H1 (cell line): Measurements from ENCODE around the gene EMC1. TPM values are rescaled to one million over a fixed set of nuclear protein-coding genes. Genes with fewer than 3 reads are reported as not detected.

ENCODE experiments used
- CTCF ChIA-PET: fragments of 300-600 bp; sonication (Branson Sonifier 250); formaldehyde crosslinking; loops from one replicate; lab custom pipeline; 2021; ENCODE audit not compliant: partially characterized antibody; lab: Charles Lee
- POLR2A ChIA-PET: fragments of 300-600 bp; sonication (Branson Sonifier 250); formaldehyde crosslinking; loops from one replicate; lab custom pipeline; 2021; ENCODE audit warnings: inconsistent platforms; ENCODE audit not compliant: partially characterized antibody; lab: Charles Lee
- DNase-seq, 2 experiments: peaks; one replicate each; pipeline versions ENCODE4 v3.0.0 to v3.0.0-alpha.2; 2010 to 2022; ENCODE audit warnings: low spot score in 2 of 2, low read depth in 1 of 2, mixed read lengths in 1 of 2
- FAIRE-seq: peaks from 2 replicates; lab custom pipeline; 2011; peaks lifted over from hg19 to GRCh38; lab: Jason Lieb, UNC
- H2AFZ ChIP-seq: 2 replicates; pipeline ENCODE4 v1.8.1; 2012; ENCODE audit warnings: low read length, inconsistent platforms
- H2AK5ac ChIP-seq: 2 replicates; pipeline ENCODE4 v1.6.1; 2013; ENCODE audit warnings: low read depth, low read length
- H2BK120ac ChIP-seq: replicated peaks from 2 replicates; pipeline ENCODE3; 2013; ENCODE audit warnings: low read depth, low read length, inconsistent platforms
- H2BK12ac ChIP-seq: 2 replicates; pipeline ENCODE4 v1.6.1; 2013; ENCODE audit warnings: low read depth, low read length
- H2BK15ac ChIP-seq: 2 replicates; pipeline ENCODE4 v1.6.1; 2013; ENCODE audit warnings: low read length
- H2BK20ac ChIP-seq: 2 replicates; pipeline ENCODE4 v1.6.1; 2013; ENCODE audit warnings: low read length
- H2BK5ac ChIP-seq: 2 replicates; pipeline ENCODE4 v1.6.1; 2013; ENCODE audit warnings: low read depth, low read length
- H3K14ac ChIP-seq: 2 replicates; pipeline ENCODE4 v1.6.1; 2013; ENCODE audit warnings: inconsistent platforms; ENCODE audit not compliant: insufficient read length
- H3K18ac ChIP-seq: 2 replicates; pipeline ENCODE4 v1.6.1; 2013; ENCODE audit warnings: low read length; ENCODE audit errors: extremely low read depth
- H3K23ac ChIP-seq: 2 replicates; pipeline ENCODE4 v1.6.1; 2013; ENCODE audit warnings: inconsistent platforms; ENCODE audit not compliant: insufficient read length
- H3K23me2 ChIP-seq: 2 replicates; pipeline ENCODE4 v1.6.1; 2013; ENCODE audit warnings: low read depth, low read length
- H3K27ac ChIP-seq: 2 replicates; pipeline ENCODE4 v1.6.1; 2011; ENCODE audit warnings: low read depth, low read length, inconsistent platforms
- H3K27me3 ChIP-seq, 4 experiments: replicated peaks in 1 of 4; 1 replicate in 1 of 4; 2 replicates in 3 of 4; pipeline versions ENCODE4 v1.6.1 to v1.8.1; 2011 to 2013; ENCODE audit warnings: low read length in 3 of 4, mild to moderate bottlenecking in 3 of 4, inconsistent platforms in 2 of 4, mixed read lengths in 2 of 4, moderate library complexity in 1 of 4; ENCODE audit not compliant: control insufficient read depth in 3 of 4, insufficient read depth in 3 of 4; ENCODE audit errors: extremely low read depth in 1 of 4
- H3K36me3 ChIP-seq, 4 experiments: 2 replicates each; pipeline versions ENCODE4 v1.6.1 to v1.8.1; 2011 to 2013; ENCODE audit warnings: mild to moderate bottlenecking in 4 of 4, low read length in 3 of 4, moderate library complexity in 2 of 4, control low read depth in 1 of 4, inconsistent platforms in 1 of 4; ENCODE audit not compliant: insufficient read depth in 4 of 4, control insufficient read depth in 2 of 4
- H3K4ac ChIP-seq: replicated peaks from 2 replicates; pipeline ENCODE3; 2013; ENCODE audit warnings: low read length, low read depth, mixed read lengths, inconsistent platforms; ENCODE audit not compliant: insufficient read length
- H3K4me1 ChIP-seq, 4 experiments: replicated peaks in 1 of 4; 1 replicate in 1 of 4; 2 replicates in 3 of 4; pipeline versions ENCODE4 v1.6.1 to v1.8.1; 2011 to 2013; ENCODE audit warnings: low read length in 3 of 4, inconsistent platforms in 2 of 4, mixed read lengths in 1 of 4; ENCODE audit not compliant: insufficient read depth in 4 of 4, control insufficient read depth in 3 of 4
- H3K4me2 ChIP-seq, 2 experiments: 2 replicates each; pipeline versions ENCODE4 v1.6.1 to v1.8.1; 2011 to 2013; ENCODE audit warnings: low read depth in 2 of 2, low read length in 2 of 2, control low read depth in 1 of 2, inconsistent platforms in 1 of 2, mild to moderate bottlenecking in 1 of 2; ENCODE audit not compliant: insufficient read depth in 1 of 2
- H3K4me3 ChIP-seq, 4 experiments: fragments of 200-600, 300-600 bp in 1 of 4; sonication (generic), shearing (Covaris generic), sonication (Bioruptor Twin) in 1 of 4; 2 replicates each; pipeline versions ENCODE4 v1.5.1 to v1.8.1; 2011 to 2016; ENCODE audit warnings: low read length in 4 of 4, low read depth in 3 of 4, control low read depth in 2 of 4, inconsistent platforms in 2 of 4, mild to moderate bottlenecking in 2 of 4, mixed read lengths in 1 of 4, moderate library complexity in 1 of 4; ENCODE audit not compliant: insufficient read depth in 2 of 4; ENCODE audit errors: extremely low read depth in 1 of 4
- H3K56ac ChIP-seq: replicated peaks from 2 replicates; pipeline ENCODE3; 2013; ENCODE audit warnings: low read depth, mild to moderate bottlenecking, mixed read lengths, low read length, inconsistent platforms; ENCODE audit not compliant: insufficient read length
- H3K79me1 ChIP-seq: 2 replicates; pipeline ENCODE4 v1.6.1; 2013; ENCODE audit warnings: low read depth, low read length, control low read depth
- H3K79me2 ChIP-seq, 2 experiments: 2 replicates each; pipeline versions ENCODE4 v1.6.1 to v1.8.1; 2012 to 2013; ENCODE audit warnings: low read length in 2 of 2, mild to moderate bottlenecking in 2 of 2, inconsistent platforms in 1 of 2; ENCODE audit not compliant: insufficient read depth in 2 of 2, control insufficient read depth in 1 of 2
- H3K9ac ChIP-seq, 4 experiments: replicated peaks in 1 of 4; 1 replicate in 1 of 4; 2 replicates in 3 of 4; pipeline versions ENCODE4 v1.6.1 to v1.8.1; 2011 to 2013; ENCODE audit warnings: low read depth in 3 of 4, low read length in 3 of 4, control low read depth in 2 of 4, mild to moderate bottlenecking in 2 of 4, moderate library complexity in 2 of 4, inconsistent platforms in 1 of 4; ENCODE audit errors: extremely low read depth in 1 of 4
- H3K9me3 ChIP-seq, 2 experiments: 2 replicates each; pipeline versions ENCODE4 v1.6.1 to v1.8.1; 2012 to 2013; ENCODE audit warnings: mild to moderate bottlenecking in 2 of 2, moderate library complexity in 2 of 2, control low read depth in 1 of 2, inconsistent platforms in 1 of 2, low read depth in 1 of 2, low read length in 1 of 2, mixed read lengths in 1 of 2; ENCODE audit not compliant: insufficient read depth in 2 of 2
- H4K20me1 ChIP-seq, 2 experiments: replicated peaks in 1 of 2; 2 replicates each; pipeline versions ENCODE3 to v1.8.1; 2011 to 2013; ENCODE audit warnings: inconsistent platforms in 2 of 2, low read length in 2 of 2, mild to moderate bottlenecking in 1 of 2; ENCODE audit not compliant: insufficient read depth in 2 of 2, control insufficient read depth in 1 of 2
- H4K5ac ChIP-seq: 2 replicates; pipeline ENCODE4 v1.6.1; 2013; ENCODE audit warnings: low read length, low read depth, mixed read lengths, inconsistent platforms; ENCODE audit not compliant: insufficient read length
- H4K8ac ChIP-seq: 2 replicates; pipeline ENCODE4 v1.8.0; 2013; ENCODE audit warnings: mild to moderate bottlenecking, moderate library complexity, low read length, inconsistent platforms; ENCODE audit not compliant: insufficient read depth; ENCODE audit errors: extremely low read depth
- H4K91ac ChIP-seq: replicated peaks from 2 replicates; pipeline ENCODE3; 2013; ENCODE audit warnings: low read length, mixed read lengths, inconsistent platforms; ENCODE audit not compliant: insufficient read length
- EP300 ChIP-seq, 2 experiments: IDR thresholded peaks; 1 replicate in 1 of 2; 2 replicates in 1 of 2; pipeline ENCODE4 v1.6.1; 2011 to 2012; ENCODE audit warnings: low read depth in 2 of 2, low read length in 2 of 2, mild to moderate bottlenecking in 2 of 2, borderline replicate concordance in 1 of 2, inconsistent platforms in 1 of 2, moderate library complexity in 1 of 2
- GTF2F1 ChIP-seq: IDR thresholded peaks from 2 replicates; pipeline ENCODE4 v1.6.1; 2012; ENCODE audit warnings: low read depth, low read length, improper control_type of control experiment, borderline replicate concordance
- JUN ChIP-seq: IDR thresholded peaks from 2 replicates; pipeline ENCODE4 v1.6.1; 2011; ENCODE audit warnings: low read depth, mild to moderate bottlenecking, improper control_type of control experiment, low read length
- KDM5A ChIP-seq: fragments of 200-600 bp; IDR thresholded peaks from 2 replicates; pipeline ENCODE4 v1.7.1; 2012; ENCODE audit warnings: mild to moderate bottlenecking, low read length, inconsistent platforms, mixed read lengths
- MAX ChIP-seq: IDR thresholded peaks from 2 replicates; pipeline ENCODE4 v1.6.1; 2012; ENCODE audit warnings: inconsistent platforms
- NANOG ChIP-seq: IDR thresholded peaks from 2 replicates; pipeline ENCODE4 v1.6.1; 2011; ENCODE audit warnings: low read length, low read depth, mild to moderate bottlenecking, inconsistent platforms; ENCODE audit not compliant: insufficient read depth, poor library complexity, severe bottlenecking
- POLR2AphosphoS5 ChIP-seq: IDR thresholded peaks from 2 replicates; pipeline ENCODE4 v1.6.1; 2011; ENCODE audit warnings: low read depth, low read length
- RAD21 ChIP-seq, 2 experiments: IDR thresholded peaks in 1 of 2; conservative IDR thresholded peaks in 1 of 2; 2 replicates each; pipeline ENCODE4 v1.6.1; 2011; ENCODE audit warnings: low read depth in 2 of 2, low read length in 2 of 2, improper control_type of control experiment in 1 of 2, inconsistent platforms in 1 of 2, mild to moderate bottlenecking in 1 of 2, moderate library complexity in 1 of 2
- RBBP5 ChIP-seq: IDR thresholded peaks from 2 replicates; pipeline ENCODE4 v1.7.1; 2012; ENCODE audit warnings: low read depth, mild to moderate bottlenecking, inconsistent platforms, low read length, moderate library complexity, borderline replicate concordance
- RNF2 ChIP-seq: fragments of 200-900, 300-1000 bp; sonication (generic); IDR thresholded peaks from 2 replicates; pipeline ENCODE4 v1.7.1; 2016; ENCODE audit warnings: borderline replicate concordance, low read depth, mild to moderate bottlenecking, antibody characterized with exemption, low read length; ENCODE audit not compliant: poor library complexity, severe bottlenecking; ENCODE audit errors: missing control alignments
- SRF ChIP-seq: IDR thresholded peaks from 2 replicates; pipeline ENCODE4 v1.6.1; 2011; ENCODE audit warnings: mild to moderate bottlenecking, low read depth, low read length, moderate library complexity
- SUZ12 ChIP-seq: fragments of 200-600 bp; sonication (generic); IDR thresholded peaks from 2 replicates; pipeline ENCODE4 v1.6.1; 2012; ENCODE audit warnings: mild to moderate bottlenecking, inconsistent platforms, low read length, moderate library complexity, mixed read lengths
- TBP ChIP-seq: IDR thresholded peaks from 2 replicates; pipeline ENCODE4 v1.6.1; 2011; ENCODE audit warnings: low read depth, low read length, improper control_type of control experiment
- whole genome bisulfite sequencing, 2 experiments: shearing (Covaris generic) in 1 of 2; methylation state at CpG; one replicate each; pipeline versions ENCODE4 v1.1.6 to v1.1.7; 2013 to 2015; ENCODE audit warnings: low lambda C conversion rate in 2 of 2, mixed read lengths in 2 of 2, inconsistent platforms in 1 of 2, low coverage in 1 of 2, missing lambda C conversion rate in 1 of 2; ENCODE audit not compliant: insufficient replicate concordance in 2 of 2, insufficient coverage in 1 of 2, insufficient read length in 1 of 2; ENCODE audit errors: extremely low coverage in 1 of 2, missing lambda C conversion rate in 1 of 2; 5-methylcytosine and 5-hydroxymethylcytosine counted together
- polyA plus RNA-seq, 7 experiments: library from polyadenylated mRNA; depleted of rRNA in 3 of 7; stranded (reverse) in 5 of 7; unstranded in 2 of 7; fragments of >200 nt in 5 of 7; fragments of 200-250 nt in 2 of 7; gene quantifications; 1 replicate in 5 of 7; 2 replicates in 1 of 7; 4 replicates in 1 of 7; pipeline versions ENCODE4 v1.2.1 to v1.2.3, GENCODE V29; 2011 to 2013; ENCODE audit warnings: missing spikeins in 2 of 7, mixed read lengths in 2 of 7
- total RNA-seq: library from RNA; stranded (reverse); fragmentation: NEBNext Ultra II Directional; extraction: Animal tissue kit (Norgen Biotek cat#: 25700); gene quantifications from 2 replicates; pipeline ENCODE4 v1.2.1, GENCODE V29; 2021

The EMC1 gene
- total and polyA plus RNA-seq, 2 of the 8 experiments (the other 6 are each of a cell fraction or from before 2014, with no cell fraction given) = 51.0 to 53.5 TPM

GRCh38 chr1:19182223-19182622 is 69.1 kb downstream of the EMC1 start:
- H3K9me3 ChIP-seq = no peaks in the 10 kb centered on the region; a peak in 1 of 4 replicates
- H3K9ac ChIP-seq = no peak overlapping the region
- no peak overlapping the region for H2BK12ac ChIP-seq
- H4K20me1 ChIP-seq = peaks cover 0 to 5% of the 10 kb centered on the region in 2 experiments
- no peak overlapping the region for H3K4me2 ChIP-seq
- FAIRE-seq (no peak), DNase-seq (no peak)
- no peak overlapping the region for H4K5ac ChIP-seq
- no peak overlapping the region for H3K56ac ChIP-seq
- peaks cover 2% of the 10 kb centered on the region; the same call in 1 of the 2 replicates for H3K23me2 ChIP-seq
- ChIA-PET POLR2A (interaction anchor here (1.3 kb wide), 1 partner anchor 69 kb away, joined by 4 read pairs; the partner anchor contains the start of genes EMC1 and MRTO4), CTCF (no interaction called here)
- no peak overlapping the region for H2BK15ac ChIP-seq
- H3K14ac ChIP-seq = no peak overlapping the region
- H3K18ac ChIP-seq = no peak overlapping the region
- H4K91ac ChIP-seq = no peak overlapping the region
- H3K79me1 ChIP-seq = no peaks in the 10 kb centered on the region
- H2BK120ac ChIP-seq = no peak overlapping the region
- no peak overlapping the region for H2AFZ ChIP-seq
- no peak overlapping the region for H3K27ac ChIP-seq
- no peak overlapping the region for H3K23ac ChIP-seq
- H3K27me3 ChIP-seq = no peaks in the 10 kb centered on the region
- no peak overlapping the region for H2BK5ac ChIP-seq
- peaks cover 48 to 87% (median 73%) of the 10 kb centered on the region in 4 experiments for H3K36me3 ChIP-seq
- H3K4ac ChIP-seq = no peak overlapping the region
- H3K4me3 ChIP-seq = no peak overlapping the region
- no peak overlapping the region for H4K8ac ChIP-seq
- H3K4me1 ChIP-seq = no peaks in the 10 kb centered on the region
- no peak overlapping the region for H2AK5ac ChIP-seq
- no peak overlapping the region for H2BK20ac ChIP-seq
- 98% methylated on average over 5 of the region's 5 CpGs; no CpG with 5 or more reads in 1 of the 2 experiments for WGBS, 2 experiments
- no peaks in the 10 kb centered on the region for H3K79me2 ChIP-seq
- TF ChIP-seq RAD21 (IDR thresholded peaks at IDR 0.05 in 1 of 2, conservative IDR thresholded peaks at IDR 0.05 in 1 of 2; ENCODE audit: low read depth in 2 of 2, low read length in 2 of 2) (no peak), KDM5A (no peak), TBP (no peak), GTF2F1 (no peak), MAX (no peak), SUZ12 (no peak), JUN (no peak), NANOG (no peak), RNF2 (no peak), RBBP5 (no peak), SRF (no peak), EP300 (IDR thresholded peaks at IDR 0.05; ENCODE audit: borderline replicate concordance in 1 of 2, low read depth in 2 of 2, low read length in 2 of 2) (no peak), POLR2AphosphoS5 (no peak)
